MCF 10A (cell line): Measurements from ENCODE around the gene ERVW-1. TPM values are rescaled to one million over a fixed set of nuclear protein-coding genes. Genes with fewer than 3 reads are reported as not detected.

ENCODE experiments used
- BruUV-seq: library from RNA; stranded (reverse); fragments of 400-500 nt; replicated peaks from 2 replicates; lab custom pipeline; 2021; lab: Mats Ljungman, UMichigan
- CTCF ChIA-PET: fragments of 300-600 bp; sonication (Branson Sonifier 250); formaldehyde crosslinking; extraction: SDS; loops from one replicate; lab custom pipeline; 2021; ENCODE audit warnings: antibody characterized with exemption, inconsistent platforms; lab: Yijun Ruan, JAX
- POLR2A ChIA-PET: fragments of 300-600, 350-650 bp; sonication (Branson Sonifier 250); formaldehyde crosslinking; extraction: SDS; loops from one replicate; lab custom pipeline; 2020; ENCODE audit warnings: antibody characterized with exemption, inconsistent platforms; lab: Yijun Ruan, JAX
- DNase-seq: peaks from one replicate; pipeline ENCODE4 v3.0.0-alpha.2; 2018; ENCODE audit not compliant: unreplicated experiment
- H3K27ac Mint-ChIP-seq: one replicate; pipeline ENCODE4 v1.8.0; 2022; ENCODE audit warnings: mild to moderate bottlenecking, low read depth, mixed read lengths; ENCODE audit not compliant: unreplicated experiment
- H3K27me3 Mint-ChIP-seq: one replicate; pipeline ENCODE4 v1.8.0; 2022; ENCODE audit warnings: mixed read lengths; ENCODE audit not compliant: insufficient read depth, unreplicated experiment
- H3K36me3 Mint-ChIP-seq: one replicate; pipeline ENCODE4 v1.8.0; 2022; ENCODE audit warnings: mild to moderate bottlenecking, moderate library complexity, mixed read lengths; ENCODE audit not compliant: insufficient read depth, unreplicated experiment
- H3K4me1 Mint-ChIP-seq: one replicate; pipeline ENCODE4 v1.8.0; 2022; ENCODE audit warnings: mixed read lengths; ENCODE audit not compliant: insufficient read depth, unreplicated experiment
- H3K4me3 Mint-ChIP-seq: one replicate; pipeline ENCODE4 v1.8.0; 2022; ENCODE audit warnings: mild to moderate bottlenecking, moderate library complexity, mixed read lengths; ENCODE audit not compliant: unreplicated experiment
- H3K9me3 Mint-ChIP-seq: one replicate; pipeline ENCODE4 v1.8.0; 2022; ENCODE audit warnings: mixed read lengths; ENCODE audit not compliant: unreplicated experiment
- CTCF ChIP-seq: fragments of 200-600 bp; IDR thresholded peaks from one replicate; pipeline ENCODE4 v1.8.0; 2022; ENCODE audit warnings: antibody characterized with exemption, mild to moderate bottlenecking; ENCODE audit not compliant: unreplicated experiment
- intact Hi-C: fragments of 100-400 bp; cut with micrococcal nuclease; formaldehyde crosslinking; loops from 2 replicates; pipeline ENCODE4 v1.14.1; 2022
- total RNA-seq: library from RNA; stranded (reverse); gene quantifications from 2 replicates; pipeline ENCODE4 v1.2.3, GENCODE V29; 2022

The ERVW-1 gene
- total RNA-seq, 1 experiment from 2014 or later = not detected

GRCh38 chr7:92427193-92427592, 50.6 kb downstream of the ERVW-1 start:
- H3K27me3 Mint-ChIP-seq = no peaks in the 10 kb centered on the region
- no peaks in the 10 kb centered on the region for H3K36me3 Mint-ChIP-seq
- TF ChIP-seq CTCF = no peak
- H3K27ac Mint-ChIP-seq = no peak overlapping the region
- intact Hi-C loops = no loop called here
- no peak overlapping the region for H3K4me3 Mint-ChIP-seq
- peaks cover 5% of the 10 kb centered on the region for H3K4me1 Mint-ChIP-seq
- DNase-seq = no peak
- H3K9me3 Mint-ChIP-seq = no peaks in the 10 kb centered on the region
- POLR2A ChIA-PET = no interaction called here
- CTCF ChIA-PET = interaction anchor here (0.6 to 4.1 kb wide), 4 partner anchors 13 to 167 kb away, joined by 3 to 52 read pairs (median 4); no protein-coding TSS in a partner anchor
- no TSS peak for BruUV-seq

GRCh38 chr7:92425311-92425947, 52.3 kb downstream of the ERVW-1 start:
- POLR2A ChIA-PET = no interaction called here
- CTCF ChIA-PET = interaction anchor here (0.5 to 4.1 kb wide), 18 partner anchors 10 to 477 kb away, joined by 3 to 52 read pairs (median 4); partner anchors contain the start of gene GATAD1
- BruUV-seq = no TSS peak
- intact Hi-C loops = no loop called here
- peaks cover 5% of the 10 kb centered on the region for H3K4me1 Mint-ChIP-seq
- no peaks in the 10 kb centered on the region for H3K36me3 Mint-ChIP-seq
- DNase-seq = no peak
- no peak overlapping the region for H3K4me3 Mint-ChIP-seq
- no peak for TF ChIP-seq CTCF
- no peak overlapping the region for H3K27ac Mint-ChIP-seq
- no peaks in the 10 kb centered on the region for H3K27me3 Mint-ChIP-seq
- H3K9me3 Mint-ChIP-seq = no peaks in the 10 kb centered on the region

- Mint-ChIP-seq H3K4me1 (peaks cover 5% of the 10 kb centered on the region), H3K36me3 (no peaks in the 10 kb centered on the region), H3K27ac (no peak overlapping the region), H3K9me3 (no peaks in the 10 kb centered on the region), H3K27me3 (no peaks in the 10 kb centered on the region), H3K4me3 (peak overlapping the region; percentile 0)
- no TSS peak for BruUV-seq
- ChIA-PET CTCF (interaction anchor here (0.5 to 4.1 kb wide), 16 partner anchors 9 to 271 kb away, joined by 3 to 52 read pairs (median 3); partner anchors contain the start of gene GATAD1), POLR2A (interaction anchor here (0.8 to 1.3 kb wide), 5 partner anchors 11 to 104 kb away, joined by 3 to 14 read pairs (median 3); partner anchors contain the start of gene GATAD1)
- no peak for DNase-seq
- intact Hi-C loops = loop anchor here (1.0 kb wide), 1 partner anchor 24 kb away; the partner anchor contains the start of gene GATAD1
- TF ChIP-seq CTCF = no peak
Observed at GRCh38 chr7:92423710-92424131, 54.0 kb downstream of the ERVW-1 start.

GRCh38 chr7:92422926-92423325, 54.8 kb downstream of the ERVW-1 start:
- no peaks in the 10 kb centered on the region for H3K36me3 Mint-ChIP-seq
- intact Hi-C loops = no loop called here
- no peak overlapping the region for H3K27ac Mint-ChIP-seq
- POLR2A ChIA-PET = no interaction called here
- peaks cover 5% of the 10 kb centered on the region for H3K4me1 Mint-ChIP-seq
- CTCF ChIA-PET = interaction anchor here (0.5 to 3.2 kb wide), 6 partner anchors 11 to 208 kb away, joined by 3 to 42 read pairs (median 4); partner anchors contain the start of gene GATAD1
- no peak overlapping the region for H3K4me3 Mint-ChIP-seq
- BruUV-seq = no TSS peak
- DNase-seq = no peak
- no peaks in the 10 kb centered on the region for H3K9me3 Mint-ChIP-seq
- TF ChIP-seq CTCF = no peak
- H3K27me3 Mint-ChIP-seq = no peaks in the 10 kb centered on the region
